GM18868 (cell line): ENCODE measurements around the gene NSMF.
"Not testable (repeated sequence)": the region's sequence is repeated elsewhere in the genome, so short reads cannot be mapped to it uniquely, and the experiment has no call there.

Experiments used
- ATAC-seq: cut with Tn5 transposase; IDR thresholded peaks from one replicate; pipeline ENCODE4 v1.9.1; 2021; ENCODE audit warnings: mild to moderate bottlenecking, moderate library complexity; ENCODE audit not compliant: unreplicated experiment

The NSMF gene

DNA sequence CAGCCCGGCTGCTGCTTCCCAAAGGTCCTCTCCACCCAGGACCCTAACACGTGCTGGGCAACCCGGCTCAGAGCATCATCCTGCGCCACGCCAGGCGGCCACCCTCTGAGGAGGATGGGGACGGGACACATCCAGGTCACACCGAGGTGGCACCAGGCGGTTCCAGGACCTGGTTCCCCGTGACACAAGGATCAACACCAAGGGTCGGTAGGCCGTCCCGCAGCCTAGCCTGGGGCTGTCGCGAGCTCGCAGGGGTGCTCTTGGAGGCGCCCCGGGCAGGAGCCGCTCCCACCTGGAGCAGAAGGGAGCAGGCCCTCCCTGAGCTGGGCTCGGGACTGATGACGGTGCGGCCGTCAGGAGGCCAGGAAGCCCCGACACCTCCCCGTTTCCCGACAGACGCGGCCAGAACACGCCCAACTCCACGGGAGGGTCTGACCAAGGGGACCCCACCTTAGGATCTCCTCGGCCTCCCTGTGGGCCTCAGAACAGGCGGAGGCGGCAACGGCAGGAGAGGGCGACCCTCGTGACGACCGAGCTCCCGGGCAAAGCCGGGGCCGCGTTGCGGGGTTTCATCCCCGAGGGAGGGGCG, 42.5 kb downstream of the NSMF start:
- ATAC-seq: no peak

- ATAC-seq: no peak
Observed at GRCh38 chr9:137416006-137416562, 43.0 kb downstream of the NSMF start.

- no peak for ATAC-seq
Observed at GRCh38 chr9:137415451-137415850, 43.7 kb downstream of the NSMF start.

DNA sequence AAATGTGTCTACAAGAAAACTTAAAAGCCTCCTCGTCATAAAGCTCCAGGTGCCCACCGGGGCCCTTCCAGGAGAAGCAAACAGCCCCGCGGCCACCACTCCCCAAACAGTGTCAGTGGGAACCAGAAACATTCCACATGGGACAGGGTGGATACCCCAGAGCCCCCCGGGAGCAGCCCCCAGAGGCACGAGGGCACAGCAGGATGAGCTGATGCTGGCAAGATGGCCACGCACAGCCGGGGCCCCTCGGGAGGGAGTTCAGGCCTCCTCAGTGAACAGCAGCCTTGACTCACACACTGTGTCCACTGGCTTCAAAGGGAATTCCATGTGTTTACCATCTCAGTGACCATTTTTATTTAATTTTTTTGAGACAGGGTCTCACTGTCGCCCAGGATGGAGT, 46.7 kb downstream of the NSMF start:
- ATAC-seq: no peak

- ATAC-seq: peak; percentile 53
Observed at GRCh38 chr9:137411645-137412380, 47.3 kb downstream of the NSMF start.

GRCh38 chr9:137411260-137411644, 47.9 kb downstream of the NSMF start:
- ATAC-seq: no peak

- no peak for ATAC-seq
Observed at GRCh38 chr9:137410891-137411249, 48.3 kb downstream of the NSMF start.

- not testable (repeated sequence) for ATAC-seq
Observed at GRCh38 chr9:137410236-137410890, 48.8 kb downstream of the NSMF start.

DNA sequence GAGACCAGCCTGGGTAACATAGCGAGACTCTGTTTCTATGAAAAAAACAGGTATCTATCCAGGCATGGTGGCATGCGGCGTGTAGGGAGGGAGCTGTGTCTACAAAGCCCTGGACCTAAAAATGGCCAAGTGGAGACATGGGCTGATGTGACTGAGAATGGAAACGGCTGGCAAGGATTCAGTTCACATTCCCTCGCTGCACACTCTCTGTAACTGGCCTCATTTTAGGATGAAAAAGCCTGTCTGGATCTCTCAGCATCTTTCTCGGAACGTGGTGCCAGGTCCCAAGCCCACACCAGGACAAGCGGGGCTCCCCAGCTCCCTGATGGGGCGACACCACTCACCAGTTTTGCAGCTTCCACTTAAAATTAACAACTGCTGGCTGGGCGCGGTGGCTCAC, 49.6 kb downstream of the NSMF start:
- no peak for ATAC-seq

- ATAC-seq: no peak
Observed at GRCh38 chr9:137408651-137409405, 50.3 kb downstream of the NSMF start.

GRCh38 chr9:137407590-137408300, 51.4 kb downstream of the NSMF start:
- ATAC-seq: no peak

DNA sequence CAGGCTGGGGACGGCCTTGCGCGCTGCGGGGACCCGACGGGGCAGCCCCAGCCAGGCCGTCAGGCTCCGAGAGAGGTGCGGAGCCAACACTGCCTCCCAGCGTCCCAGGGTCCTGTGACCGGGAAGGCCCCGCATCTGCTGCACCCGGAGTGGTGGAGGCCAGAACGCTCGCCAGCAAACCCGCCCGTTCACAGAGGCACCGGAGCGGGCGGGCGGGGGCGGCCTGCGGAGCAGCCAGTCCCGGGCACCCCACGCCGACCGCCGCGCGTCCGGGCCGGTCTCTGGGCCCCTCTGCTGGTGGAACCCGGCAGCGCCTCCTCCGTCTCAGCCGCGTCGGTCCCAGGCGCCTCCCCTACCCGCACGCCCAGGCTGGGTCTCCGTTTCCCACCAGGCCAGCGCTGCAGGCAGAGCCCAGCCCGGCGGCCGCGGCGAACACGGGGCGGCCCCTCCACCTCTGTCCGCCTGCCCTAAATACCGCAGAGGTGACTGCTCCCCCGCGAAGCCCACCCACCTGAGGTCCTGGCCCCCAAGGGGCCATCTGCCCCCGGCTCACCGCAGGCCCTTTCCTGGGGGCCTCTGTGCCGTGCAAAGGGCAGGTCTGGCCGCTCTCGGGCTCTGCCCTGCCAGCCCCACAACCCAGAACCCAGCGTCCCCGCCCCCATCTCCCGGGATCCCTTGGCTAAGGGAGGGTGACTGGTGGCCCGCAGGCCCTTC, 52.1 kb downstream of the NSMF start:
- ATAC-seq: no peak

GRCh38 chr9:137406085-137406760, 52.9 kb downstream of the NSMF start:
- ATAC-seq: no peak

- ATAC-seq: no peak
Observed at GRCh38 chr9:137405677-137406081, 53.5 kb downstream of the NSMF start.

- no peak for ATAC-seq
Observed at GRCh38 chr9:137404961-137405567, 54.1 kb downstream of the NSMF start.

DNA sequence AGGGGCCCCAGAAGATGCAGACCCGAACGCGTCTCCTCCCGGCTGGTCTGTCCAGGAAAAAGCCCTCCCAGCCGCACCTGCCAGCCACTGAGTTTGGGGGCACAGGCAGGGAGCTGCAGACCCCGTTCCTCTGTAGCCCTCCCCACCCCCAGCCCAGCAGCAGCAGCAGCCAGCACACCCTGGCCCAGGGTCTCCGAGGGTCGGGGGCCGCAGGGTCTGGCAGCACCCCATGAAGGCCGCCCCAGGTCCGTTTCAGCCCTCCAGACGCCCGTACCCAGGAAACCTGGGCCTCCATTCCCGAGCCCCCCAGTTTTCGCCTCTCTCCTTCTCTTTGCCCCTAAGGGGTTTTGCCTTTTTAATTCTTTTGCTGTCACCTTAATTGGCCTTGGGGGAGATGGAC, 55.9 kb downstream of the NSMF start:
- ATAC-seq: no peak

GRCh38 chr9:137402746-137403145, 56.4 kb downstream of the NSMF start:
- no peak for ATAC-seq

DNA sequence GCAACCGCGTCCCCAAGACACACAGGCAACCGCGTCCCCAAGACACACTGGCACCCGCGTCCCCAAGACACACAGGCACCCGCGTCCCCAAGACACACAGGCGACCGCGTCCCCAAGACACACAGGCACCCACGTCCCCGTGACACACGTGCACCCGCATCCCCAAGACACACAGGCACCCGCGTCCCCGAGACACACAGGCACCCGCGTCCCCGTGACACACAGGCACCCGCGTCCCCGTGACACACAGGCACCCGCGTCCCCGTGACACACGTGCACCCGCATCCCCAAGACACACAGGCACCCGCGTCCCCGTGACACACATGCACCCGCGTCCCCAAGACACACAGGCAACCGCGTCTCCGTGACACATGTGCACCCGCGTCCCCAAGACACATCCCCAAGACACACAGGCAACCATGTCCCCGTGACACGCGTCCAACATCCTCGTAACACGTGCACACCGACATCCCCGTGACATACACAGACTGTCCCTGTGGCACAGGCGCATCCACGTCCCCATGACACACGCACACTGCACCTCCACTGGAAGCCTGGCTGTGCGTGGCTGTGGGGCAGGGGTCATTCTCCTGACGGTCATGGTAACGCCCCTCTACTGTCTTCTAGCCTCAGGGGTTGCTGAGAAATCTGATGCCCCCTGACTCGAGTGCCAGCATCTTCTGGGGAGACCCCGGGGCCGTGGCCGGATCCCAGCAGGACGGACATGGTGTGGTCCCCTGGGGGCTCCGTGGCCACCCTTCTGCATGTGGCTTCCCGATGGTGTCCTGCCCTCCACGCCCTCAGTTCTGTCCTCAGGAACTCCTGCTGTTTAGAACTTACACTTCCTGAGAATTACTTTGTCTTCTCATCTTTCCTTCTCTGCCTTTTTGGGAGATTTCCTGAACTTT, 60.3 kb downstream of the NSMF start:
- ATAC-seq: no peak
